ENCODE data around the gene ENDOD1. TPM values are rescaled to one million over a fixed set of nuclear protein-coding genes. Genes with fewer than 3 reads are reported as not detected.

The ENDOD1 gene
- total and polyA plus RNA-seq, 2 donors from 2014 or later = 19.3 to 69.0 TPM

GRCh38 chr11:95148938-95149337, 59.3 kb downstream of the ENDOD1 start:
- H3K9me3 ChIP-seq (ENCODE audit: control insufficient read depth in 2 of 3, insufficient read depth in 1 of 3, low read length in 3 of 3) = no peaks in the 10 kb centered on the region
- H3K27ac ChIP-seq (ENCODE audit: low read depth in 2 of 2, low read length in 2 of 2) = no peak overlapping the region
- no peak overlapping the region for H3K4me3 ChIP-seq (ENCODE audit: low read length in 3 of 3)
- TF ChIP-seq CTCF (IDR thresholded peaks at IDR 0.05; ENCODE audit: borderline replicate concordance, extremely low read depth, insufficient read depth) = no peak
- peaks cover 0 to 9% (median 0%) of the 10 kb centered on the region in 3 donors for H3K4me1 ChIP-seq (ENCODE audit: control insufficient read depth in 2 of 3, insufficient read depth in 2 of 3, low read depth in 1 of 3, low read length in 3 of 3)
- H3K9ac ChIP-seq (ENCODE audit: low read length in 3 of 3) = no peak overlapping the region
- H3K36me3 ChIP-seq (ENCODE audit: control insufficient read depth in 2 of 3, insufficient read depth in 3 of 3, low read length in 3 of 3) = no peaks in the 10 kb centered on the region
- DNase-seq (no peak), FAIRE-seq (no peak)
- H3K27me3 ChIP-seq (ENCODE audit: control insufficient read depth, insufficient read depth, low read length) = no peaks in the 10 kb centered on the region
- intact Hi-C loops (cut with DNase I) = no loop called here

GRCh38 chr11:95149651-95150364, 60.2 kb downstream of the ENDOD1 start:
- FAIRE-seq (no peak), DNase-seq (peak; percentile 37 to 87 (median 68))
- no peaks in the 10 kb centered on the region for H3K27me3 ChIP-seq (ENCODE audit: control insufficient read depth, insufficient read depth, low read length)
- no peaks in the 10 kb centered on the region for H3K9me3 ChIP-seq (ENCODE audit: control insufficient read depth in 2 of 3, insufficient read depth in 1 of 3, low read length in 3 of 3)
- H3K4me1 ChIP-seq (ENCODE audit: control insufficient read depth in 2 of 3, insufficient read depth in 2 of 3, low read depth in 1 of 3, low read length in 3 of 3) = peaks cover 0 to 9% (median 0%) of the 10 kb centered on the region in 3 donors
- H3K27ac ChIP-seq (ENCODE audit: low read depth in 2 of 2, low read length in 2 of 2) = peak overlapping the region; percentile 91 to 92
- intact Hi-C loops (cut with DNase I) = loop anchor here (5.0 kb wide), 1 partner anchor 612 kb away; no protein-coding TSS in a partner anchor
- no peak for TF ChIP-seq CTCF (IDR thresholded peaks at IDR 0.05; ENCODE audit: borderline replicate concordance, extremely low read depth, insufficient read depth)
- no peaks in the 10 kb centered on the region for H3K36me3 ChIP-seq (ENCODE audit: control insufficient read depth in 2 of 3, insufficient read depth in 3 of 3, low read length in 3 of 3)
- peak overlapping the region; percentile 69 to 85 (median 70) for H3K4me3 ChIP-seq (ENCODE audit: low read length in 3 of 3)
- H3K9ac ChIP-seq (ENCODE audit: low read length in 3 of 3) = peak overlapping the region in 2 of 3 donors; percentile 4 to 58

GRCh38 chr11:95150956-95151684, 61.5 kb downstream of the ENDOD1 start:
- Histone ChIP-seq H3K9ac (ENCODE audit: low read length in 3 of 3) (peak overlapping the region; percentile 73 to 89 (median 79)), H3K27me3 (ENCODE audit: control insufficient read depth, insufficient read depth, low read length) (no peaks in the 10 kb centered on the region), H3K4me3 (ENCODE audit: low read length in 3 of 3) (peak overlapping the region; percentile 69 to 85 (median 70)), H3K36me3 (ENCODE audit: control insufficient read depth in 2 of 3, insufficient read depth in 3 of 3, low read length in 3 of 3) (no peaks in the 10 kb centered on the region), H3K27ac (ENCODE audit: low read depth in 2 of 2, low read length in 2 of 2) (peak overlapping the region; percentile 91 to 92), H3K4me1 (ENCODE audit: control insufficient read depth in 2 of 3, insufficient read depth in 2 of 3, low read depth in 1 of 3, low read length in 3 of 3) (peaks cover 0 to 9% (median 0%) of the 10 kb centered on the region in 3 donors), H3K9me3 (ENCODE audit: control insufficient read depth in 2 of 3, insufficient read depth in 1 of 3, low read length in 3 of 3) (no peaks in the 10 kb centered on the region)
- peak; percentile 89 for TF ChIP-seq CTCF (IDR thresholded peaks at IDR 0.05; ENCODE audit: borderline replicate concordance, extremely low read depth, insufficient read depth)
- FAIRE-seq (peak; percentile 73), DNase-seq (peak; percentile 95 to 97 (median 96))
- intact Hi-C loops (cut with DNase I) = loop anchor here (5.0 kb wide), 1 partner anchor 611 kb away; no protein-coding TSS in a partner anchor

Measured in kidney (tissue), 14 donors.